Stimulated activated CD8-positive, alpha-beta memory T cell treated with anti-CD3 and anti-CD28 coated beads, Interleukin-15, amount 100 ng/mL, for 4 hours (primary cell): Measurements from ENCODE around the gene NDUFC2.
"Not testable (repeated sequence)": the region's sequence is repeated elsewhere in the genome, so short reads cannot be mapped to it uniquely, and the experiment has no call there.

Source experiments
- DNase-seq, 2 donors: peaks; one replicate each; pipeline ENCODE4 v3.0.0-alpha.2; 2020; ENCODE audit warnings: low read depth in 2 of 2

The NDUFC2 gene

GRCh38 chr11:78030429-78031325, 49.0 kb downstream of the NDUFC2 start:
- DNase-seq = no peak

DNA sequence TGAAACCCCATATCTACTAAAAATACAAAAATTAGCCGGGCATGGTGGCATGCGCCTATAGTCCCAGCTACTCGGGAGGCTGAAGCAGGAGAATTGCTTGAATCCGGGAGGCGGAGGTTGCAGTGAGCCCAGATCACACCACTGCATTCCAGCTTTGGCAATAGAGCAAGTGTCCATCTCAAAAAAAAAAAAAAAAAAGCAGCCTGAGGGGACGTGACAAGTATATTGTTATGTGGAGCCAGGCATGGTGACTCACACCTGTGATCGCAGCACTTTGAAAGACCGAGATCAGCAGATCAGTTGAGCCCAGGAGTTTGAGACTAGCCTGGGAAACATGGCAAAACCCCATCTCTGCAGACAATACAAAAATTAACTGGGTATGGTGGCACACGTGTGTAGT, 51.2 kb downstream of the NDUFC2 start:
- DNase-seq = not testable (repeated sequence)

- DNase-seq = no peak
Observed at GRCh38 chr11:78027759-78028158, 51.9 kb downstream of the NDUFC2 start.

DNA sequence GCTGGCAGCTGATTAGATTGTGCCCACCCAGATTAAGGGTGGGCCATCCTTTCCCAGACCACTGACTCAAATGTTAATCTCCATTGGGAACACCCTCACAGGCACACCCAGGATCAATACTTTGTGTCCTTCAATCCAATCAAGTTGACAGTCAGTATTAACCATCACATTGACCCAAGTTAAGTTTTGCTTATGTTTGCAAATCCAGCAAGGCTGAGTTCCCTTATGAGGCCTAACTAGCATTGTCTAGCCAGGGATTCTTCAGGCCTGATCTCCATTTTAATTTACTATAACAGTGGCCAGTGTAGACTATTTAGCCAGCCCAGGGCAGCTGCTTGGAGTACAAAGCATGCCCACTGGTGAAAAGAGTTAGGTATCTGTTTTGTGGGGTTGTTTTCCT, 54.3 kb downstream of the NDUFC2 start:
- no peak for DNase-seq

DNA sequence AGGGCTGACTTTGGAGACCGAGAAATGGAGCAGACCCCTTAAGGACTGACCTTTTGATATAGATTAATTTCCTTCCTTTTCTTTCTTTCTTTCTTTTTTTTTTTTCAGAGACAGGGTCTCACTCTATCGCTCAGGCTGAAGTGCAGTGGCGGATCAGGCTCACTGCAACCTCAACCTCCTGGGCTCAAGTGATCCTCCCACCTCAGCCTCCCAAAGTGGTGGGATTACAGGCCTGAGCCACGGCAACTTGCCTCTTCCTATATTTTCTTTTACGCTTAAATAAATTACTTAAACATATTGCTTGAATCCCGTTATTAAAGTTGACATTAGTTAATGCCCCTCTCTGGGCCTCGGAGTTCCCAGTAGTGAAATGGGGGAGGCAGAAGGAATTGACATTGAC, 56.2 kb downstream of the NDUFC2 start:
- DNase-seq = no peak

DNA sequence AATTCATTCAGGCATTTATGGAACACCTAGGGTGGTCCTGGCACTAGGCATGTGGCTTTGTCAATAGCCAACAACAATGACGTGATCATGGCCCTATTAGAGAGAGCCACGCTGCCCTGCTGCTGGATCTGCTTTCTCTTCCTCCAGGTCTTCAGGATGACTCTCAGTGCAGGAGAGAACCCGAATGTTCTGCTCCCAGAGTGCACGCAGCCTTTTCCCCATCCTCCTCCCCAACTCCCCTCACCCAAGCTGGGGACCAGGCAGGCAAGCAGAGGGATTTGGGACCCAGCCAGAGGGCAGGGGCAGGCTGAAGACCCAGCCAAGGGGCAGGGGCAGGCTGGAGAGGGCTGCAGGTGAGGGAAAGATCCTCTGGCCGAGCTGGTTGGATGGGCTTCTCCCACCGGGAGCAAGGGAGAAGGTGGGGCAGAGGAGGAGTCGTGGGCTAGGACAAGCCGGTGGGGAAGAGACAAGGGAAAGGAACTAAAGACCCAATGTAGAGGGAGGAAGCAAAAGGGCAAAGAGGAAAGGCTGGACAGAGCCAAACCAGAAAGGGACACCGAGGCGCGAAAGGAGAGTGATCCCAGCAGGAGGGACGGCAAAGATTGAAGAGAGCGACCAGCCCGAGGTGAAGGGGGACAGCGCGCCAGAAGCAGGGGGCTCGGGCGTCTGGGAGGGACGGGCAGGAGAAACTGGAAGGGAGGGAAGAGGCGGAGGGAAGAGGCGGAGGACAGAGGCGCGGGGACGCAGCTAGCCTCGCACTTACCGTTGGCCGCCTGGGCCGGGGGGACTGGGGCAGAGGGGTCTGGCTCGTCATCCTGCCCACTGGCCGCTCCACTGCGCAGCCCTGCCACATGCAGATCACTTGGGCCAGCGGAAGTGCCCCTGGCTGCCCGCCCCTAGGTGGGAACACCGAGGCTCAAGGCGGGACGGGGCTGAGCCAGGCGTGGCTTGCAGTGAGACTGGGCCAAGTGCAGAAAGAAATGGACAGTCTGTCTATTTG, 57.0 kb downstream of the NDUFC2 start, which contains the start of gene KCTD14:
Gene KCTD14, minus strand, starts transcription at position 880 of the 1,000 bp plus-strand sequence. Its CDS starts 27 bp downstream, at position 853.
- DNase-seq = no peak

DNA sequence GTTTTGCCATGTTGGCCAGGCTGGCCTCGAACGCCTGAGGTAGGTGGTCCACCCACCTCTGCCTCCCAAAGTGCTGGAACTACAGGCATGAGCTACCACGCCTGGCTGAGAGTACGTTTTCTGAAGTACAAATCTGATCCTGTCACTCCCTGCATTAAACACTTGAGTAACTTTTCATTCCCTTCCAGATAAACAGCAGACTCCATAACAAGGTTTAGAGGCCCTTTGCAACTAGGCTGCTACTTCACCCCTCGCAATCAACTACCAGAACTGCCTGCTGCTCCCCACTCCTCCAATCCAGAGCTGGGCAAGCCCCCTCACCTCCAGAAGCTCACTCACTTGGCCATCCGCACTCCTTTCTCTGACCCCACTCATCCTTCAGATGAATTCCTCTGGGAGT, 58.1 kb downstream of the NDUFC2 start:
- no peak for DNase-seq

DNA sequence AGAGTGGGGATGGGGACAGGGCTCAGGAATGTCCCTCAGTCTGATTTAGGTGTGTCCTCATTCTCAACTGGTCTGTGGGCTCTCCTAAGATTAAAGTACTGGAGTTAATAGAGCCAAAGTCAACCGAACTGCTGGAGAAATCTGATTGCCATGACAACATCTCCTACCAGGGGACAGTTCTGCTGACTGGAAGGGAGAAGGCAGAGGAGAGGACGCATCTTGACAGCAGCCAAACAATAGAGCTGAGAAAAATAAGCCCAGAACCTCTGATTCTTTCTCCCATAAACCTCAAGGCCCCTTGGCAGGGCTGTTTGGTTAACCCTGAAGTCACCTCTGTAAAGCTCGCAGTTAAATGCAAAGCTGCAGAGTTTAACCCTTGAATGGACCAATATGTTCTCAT, 59.4 kb downstream of the NDUFC2 start:
- DNase-seq = no peak

DNA sequence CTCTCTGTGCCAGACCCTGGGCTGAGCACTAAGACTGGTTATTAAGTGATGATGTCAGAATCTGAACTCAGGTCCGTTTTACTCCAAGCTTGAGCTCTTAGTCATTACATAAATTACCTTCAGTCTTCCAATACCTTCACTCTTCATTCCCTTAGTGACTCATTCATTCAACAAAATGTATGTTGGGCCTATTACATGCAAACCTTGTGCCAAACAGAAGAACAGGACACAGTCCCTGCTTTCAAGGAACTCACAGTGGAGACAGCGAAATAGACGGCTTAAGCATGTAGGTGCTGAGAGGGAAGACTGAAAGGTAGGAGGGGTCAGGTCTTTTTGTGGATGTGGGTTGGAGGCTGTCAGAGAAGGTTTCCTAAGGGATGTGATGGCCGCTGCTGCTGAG, 59.9 kb downstream of the NDUFC2 start:
- DNase-seq = no peak
